Thyroid gland (tissue), 4 donors: ENCODE results near the gene LYPD6B. TPM values are rescaled to one million over a fixed set of nuclear protein-coding genes. Genes with fewer than 3 reads are reported as not detected.

Source experiments
- DNase-seq, 2 donors: peaks; one replicate each; pipeline ENCODE4 v3.0.0-alpha.2; 2019
- H3K27ac ChIP-seq, 3 donors: fragments of 200-600 bp; sonication (generic); 1 replicate in 2 of 3; 2 replicates in 1 of 3; pipeline ENCODE4 v1.5.1; 2016 to 2019; ENCODE audit warnings: mild to moderate bottlenecking in 1 of 3, moderate library complexity in 1 of 3
- H3K27me3 ChIP-seq: fragments of 200-600 bp; sonication (generic); one replicate; pipeline ENCODE4 v1.5.1; 2019
- H3K36me3 ChIP-seq, 2 donors: fragments of 200-600 bp; sonication (generic); one replicate each; pipeline ENCODE4 v1.5.1; 2016 to 2019
- H3K4me1 ChIP-seq, 2 donors: fragments of 200-600 bp; sonication (generic); one replicate each; pipeline ENCODE4 v1.5.1; 2017 to 2019
- H3K4me3 ChIP-seq, 3 donors: fragments of 200-600 bp; sonication (generic); replicated peaks in 1 of 3; 1 replicate in 2 of 3; 2 replicates in 1 of 3; pipeline ENCODE4 v1.5.1; 2016; ENCODE audit warnings: mild to moderate bottlenecking in 1 of 3
- H3K9me3 ChIP-seq: fragments of 200-600 bp; sonication (generic); one replicate; pipeline ENCODE4 v1.5.1; 2017
- CTCF ChIP-seq, 6 experiments: fragments of 200-600 bp in 3 of 6; fragments of 450-650 bp in 3 of 6; sonication (generic) in 3 of 6; IDR thresholded peaks; one replicate each; pipeline ENCODE4 v1.5.1; 2016 to 2019; ENCODE audit warnings: antibody characterized with exemption in 6 of 6, mild to moderate bottlenecking in 2 of 6, inconsistent platforms in 1 of 6, moderate library complexity in 1 of 6
- POLR2A ChIP-seq, 2 donors: fragments of 450-650 bp; IDR thresholded peaks; one replicate each; pipeline ENCODE4 v1.6.1; 2017; ENCODE audit warnings: antibody characterized with exemption in 2 of 2, mild to moderate bottlenecking in 2 of 2, moderate library complexity in 1 of 2
- whole genome bisulfite sequencing, 2 donors: methylation state at CpG; one replicate each; pipeline ENCODE4 v1.1.5; 2017; 5-methylcytosine and 5-hydroxymethylcytosine counted together
- intact Hi-C: fragments of 100-400 bp; cut with DNase I; formaldehyde crosslinking; loops from one replicate; pipeline ENCODE4 v1.15.1; 2023
- total RNA-seq, 4 donors: library from RNA; depleted of rRNA; stranded (reverse); fragments of >200 nt; gene quantifications; one replicate each; pipeline ENCODE4 v1.2.3, GENCODE V29; 2016

Gene LYPD6B
- total RNA-seq, 4 donors from 2014 or later: 0.40 TPM; not detected in 3

DNA sequence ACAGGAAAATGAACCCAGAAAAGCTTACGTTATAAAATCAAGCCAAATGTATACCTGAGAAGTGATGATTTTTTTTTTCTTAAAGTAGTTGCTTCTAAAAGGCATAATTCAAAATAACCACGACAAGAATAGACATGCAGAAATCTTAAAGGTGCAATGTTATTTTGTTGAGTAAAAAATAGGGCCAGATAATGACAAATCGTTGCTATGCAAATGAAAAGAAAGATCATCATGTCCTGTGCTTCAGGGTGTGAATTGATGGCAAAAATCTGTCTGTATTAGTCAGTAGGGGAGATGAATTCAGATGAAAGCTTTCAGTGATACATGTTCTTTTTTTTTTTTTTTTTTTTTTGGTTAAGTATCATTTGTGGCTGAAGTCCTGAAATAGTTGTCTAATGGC, 24.0 kb downstream of the LYPD6B start:
- intact Hi-C loops: no loop called here
- DNase-seq: no peak
- Histone ChIP-seq H3K4me3 (no peak overlapping the region), H3K27me3 (no peaks in the 10 kb centered on the region), H3K36me3 (no peaks in the 10 kb centered on the region), H3K27ac (no peak overlapping the region), H3K9me3 (no peaks in the 10 kb centered on the region), H3K4me1 (no peaks in the 10 kb centered on the region)
- TF ChIP-seq CTCF (IDR thresholded peaks at IDR 0.05): no peak
- no peak for TF ChIP-seq POLR2A (IDR thresholded peaks at IDR 0.05)
- WGBS, 2 donors: 83 to 85% methylated on average over 3 of the region's 3 CpGs

DNA sequence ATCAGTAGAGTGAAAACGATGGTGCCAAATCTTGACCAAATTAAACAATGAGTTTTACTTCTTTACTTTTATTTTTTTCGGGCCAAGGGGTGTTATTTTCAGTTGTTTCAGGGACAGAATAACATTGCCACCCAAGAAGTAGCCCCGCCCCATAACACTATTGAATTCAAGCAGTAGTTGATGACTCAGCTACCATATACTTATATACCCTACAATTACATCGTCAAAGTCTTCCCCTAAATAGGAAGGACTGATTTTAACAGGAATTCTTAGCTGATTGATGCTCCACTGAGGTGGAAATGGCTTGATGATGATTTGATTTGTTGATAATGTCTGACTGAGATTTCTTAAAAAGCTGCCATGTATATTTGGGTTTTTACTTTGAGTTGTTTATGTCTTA, 24.7 kb downstream of the LYPD6B start:
- DNase-seq: no peak
- no peak for TF ChIP-seq CTCF (IDR thresholded peaks at IDR 0.05)
- TF ChIP-seq POLR2A (IDR thresholded peaks at IDR 0.05): no peak
- intact Hi-C loops: no loop called here

GRCh38 chr2:149064365-149064841, 25.9 kb downstream of the LYPD6B start:
- no peak for DNase-seq
- TF ChIP-seq POLR2A (IDR thresholded peaks at IDR 0.05) (no peak), CTCF (IDR thresholded peaks at IDR 0.05) (no peak)
- Histone ChIP-seq H3K4me3 (no peak overlapping the region), H3K36me3 (no peaks in the 10 kb centered on the region), H3K4me1 (no peaks in the 10 kb centered on the region), H3K27me3 (no peaks in the 10 kb centered on the region), H3K9me3 (no peaks in the 10 kb centered on the region), H3K27ac (no peak overlapping the region)
- 37 to 54% methylated on average over 3 of the region's 3 CpGs for WGBS, 2 donors
- intact Hi-C loops: no loop called here

More for the DNA sequence above, 24.7 kb downstream of the LYPD6B start:
- H3K27ac ChIP-seq: no peak overlapping the region
- H3K36me3 ChIP-seq: no peaks in the 10 kb centered on the region
- no peaks in the 10 kb centered on the region for H3K27me3 ChIP-seq
- 81 to 85% methylated on average over 4 of the region's 4 CpGs for WGBS, 2 donors
- H3K9me3 ChIP-seq: no peaks in the 10 kb centered on the region
- H3K4me1 ChIP-seq: no peaks in the 10 kb centered on the region
- no peak overlapping the region for H3K4me3 ChIP-seq

GRCh38 chr2:149064856-149065630, 26.5 kb downstream of the LYPD6B start:
- intact Hi-C loops: no loop called here
- Histone ChIP-seq H3K9me3 (no peaks in the 10 kb centered on the region), H3K4me1 (no peaks in the 10 kb centered on the region), H3K27ac (no peak overlapping the region), H3K27me3 (no peaks in the 10 kb centered on the region), H3K36me3 (no peaks in the 10 kb centered on the region), H3K4me3 (no peak overlapping the region)
- no peak for TF ChIP-seq POLR2A (IDR thresholded peaks at IDR 0.05)
- TF ChIP-seq CTCF (IDR thresholded peaks at IDR 0.05): no peak
- no peak for DNase-seq
- 85% methylated on average over 5 of the region's 5 CpGs for WGBS, 2 donors

- H3K27ac ChIP-seq: no peak overlapping the region
- intact Hi-C loops: no loop called here
- DNase-seq: no peak
- no peaks in the 10 kb centered on the region for H3K4me1 ChIP-seq
- no peaks in the 10 kb centered on the region for H3K36me3 ChIP-seq
- TF ChIP-seq CTCF (IDR thresholded peaks at IDR 0.05) (no peak), POLR2A (IDR thresholded peaks at IDR 0.05) (no peak)
- no peak overlapping the region for H3K4me3 ChIP-seq
- no peaks in the 10 kb centered on the region for H3K9me3 ChIP-seq
- no peaks in the 10 kb centered on the region for H3K27me3 ChIP-seq
- WGBS, 2 donors: 83 to 91% methylated on average over 6 of the region's 6 CpGs
These were observed 29.9 kb downstream of the LYPD6B start for GRCh38 chr2:149068225-149068995.
